Measurements from ENCODE around the gene ARFGAP2. TPM values are rescaled to one million over a fixed set of nuclear protein-coding genes. Genes with fewer than 3 reads are reported as not detected.

Gene ARFGAP2
- 100 to 1,000 TPM in 2 of 3 donors, 10 to 100 TPM in 1; 83.7 to 107 (median 106) TPM for total RNA-seq
- long read RNA-seq, donor 1, transcript ARFGAP2-205 (16 exons, 2,976 nt), result major isoform, 67 of 160 reads
- long read RNA-seq, donor 1, partial matches to known transcripts, result 14 of 160 reads
- long read RNA-seq, donor 1, other reads (novel, unspliced or antisense), result 78 of 160 reads
- long read RNA-seq, donor 2, transcript ARFGAP2-205 (16 exons, 2,976 nt), result major isoform, 27 of 52 reads
- long read RNA-seq, donor 2, partial matches to known transcripts, result 6 of 52 reads
- long read RNA-seq, donor 2, other reads (novel, unspliced or antisense), result 17 of 52 reads

GRCh38 chr11:47176328-47177228, at the start of gene ARFGAP2:
ARFGAP2 (minus strand) TSS chr11:47176879; CDS start chr11:47176853, 26 bp downstream.
- TF ChIP-seq, protein P1, sequence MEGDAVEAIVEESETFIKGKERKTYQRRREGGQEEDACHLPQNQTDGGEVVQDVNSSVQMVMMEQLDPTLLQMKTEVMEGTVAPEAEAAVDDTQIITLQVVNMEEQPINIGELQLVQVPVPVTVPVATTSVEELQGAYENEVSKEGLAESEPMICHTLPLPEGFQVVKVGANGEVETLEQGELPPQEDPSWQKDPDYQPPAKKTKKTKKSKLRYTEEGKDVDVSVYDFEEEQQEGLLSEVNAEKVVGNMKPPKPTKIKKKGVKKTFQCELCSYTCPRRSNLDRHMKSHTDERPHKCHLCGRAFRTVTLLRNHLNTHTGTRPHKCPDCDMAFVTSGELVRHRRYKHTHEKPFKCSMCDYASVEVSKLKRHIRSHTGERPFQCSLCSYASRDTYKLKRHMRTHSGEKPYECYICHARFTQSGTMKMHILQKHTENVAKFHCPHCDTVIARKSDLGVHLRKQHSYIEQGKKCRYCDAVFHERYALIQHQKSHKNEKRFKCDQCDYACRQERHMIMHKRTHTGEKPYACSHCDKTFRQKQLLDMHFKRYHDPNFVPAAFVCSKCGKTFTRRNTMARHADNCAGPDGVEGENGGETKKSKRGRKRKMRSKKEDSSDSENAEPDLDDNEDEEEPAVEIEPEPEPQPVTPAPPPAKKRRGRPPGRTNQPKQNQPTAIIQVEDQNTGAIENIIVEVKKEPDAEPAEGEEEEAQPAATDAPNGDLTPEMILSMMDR (IDR thresholded peaks at IDR 0.05), result no peak
- ATAC-seq, result peak; percentile 96
- peak; percentile 97 to 98 (median 98) for DNase-seq
- no peaks in the 10 kb centered on the region for H3K36me3 ChIP-seq (ENCODE audit: low read depth)
- peak within 1 kb of the TSS; percentile 99 for H3K4me3 ChIP-seq
- H3K4me1 ChIP-seq (ENCODE audit: low read depth), result peaks cover 19% of the 10 kb centered on the region
- intact Hi-C loops (cut with DNase I, micrococcal nuclease), result loop anchor here (5.0 to 10.0 kb wide), 2 partner anchors 86 to 178 kb away; partner anchors contain the start of gene MYBPC3 (in 1 of the 2)
- H3K9me3 ChIP-seq, result no peaks in the 10 kb centered on the region

DNA sequence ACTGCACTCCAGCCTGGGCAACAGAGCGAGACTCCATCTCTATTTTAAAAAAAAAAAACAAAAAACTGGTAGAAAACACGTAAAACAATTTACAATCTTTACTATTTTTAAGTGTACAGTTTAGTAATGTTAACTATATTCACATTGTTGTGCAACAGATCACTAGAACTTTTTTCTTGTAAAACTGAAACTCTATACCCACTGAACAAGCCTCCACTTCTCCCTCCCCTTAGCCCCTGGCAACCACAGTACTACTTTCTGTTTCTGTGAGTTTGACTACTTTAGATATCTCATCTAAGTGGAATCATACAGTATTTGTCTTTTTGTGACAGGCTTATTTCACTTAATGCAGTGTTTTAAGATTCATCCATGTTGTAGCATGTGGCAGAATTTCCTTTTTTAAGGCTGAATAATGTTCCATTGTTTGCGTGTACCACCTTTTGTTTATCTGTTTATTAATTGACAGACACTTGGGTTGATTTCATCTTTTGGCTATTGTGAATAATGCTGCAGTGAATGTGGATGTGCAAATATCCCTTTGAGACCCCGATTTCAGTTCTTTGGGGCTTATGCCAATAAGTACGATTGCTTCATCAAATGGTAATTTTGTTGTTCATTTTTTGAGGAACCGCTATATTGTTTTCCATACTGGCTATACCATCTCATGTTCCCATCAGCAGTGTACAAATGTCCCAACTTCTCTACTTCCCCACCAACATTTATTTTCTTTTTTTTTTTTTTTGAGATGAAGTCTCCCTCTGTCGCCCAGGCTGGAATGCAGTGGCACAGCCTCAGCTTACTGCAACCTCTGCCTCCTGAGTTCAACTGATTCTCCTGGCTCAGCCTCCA, 49.1 kb upstream of the ARFGAP2 start:
- intact Hi-C loops (cut with DNase I, micrococcal nuclease), result no loop called here
- ATAC-seq, result peak; percentile 29
- DNase-seq, result no peak
- Histone ChIP-seq H3K36me3 (ENCODE audit: low read depth) (no peaks in the 10 kb centered on the region), H3K4me1 (ENCODE audit: low read depth) (no peaks in the 10 kb centered on the region), H3K9me3 (no peaks in the 10 kb centered on the region), H3K4me3 (no peak overlapping the region)
- TF ChIP-seq, protein P1 (IDR thresholded peaks at IDR 0.05), result no peak

GRCh38 chr11:47222696-47223095, 46.0 kb upstream of the ARFGAP2 start:
- DNase-seq (no peak), ATAC-seq (no peak)
- intact Hi-C loops (cut with DNase I, micrococcal nuclease), result no loop called here
- Histone ChIP-seq H3K4me3 (no peak overlapping the region), H3K4me1 (ENCODE audit: low read depth) (no peaks in the 10 kb centered on the region), H3K9me3 (no peaks in the 10 kb centered on the region), H3K36me3 (ENCODE audit: low read depth) (no peaks in the 10 kb centered on the region)
- TF ChIP-seq, protein P1 (IDR thresholded peaks at IDR 0.05), result no peak

DNA sequence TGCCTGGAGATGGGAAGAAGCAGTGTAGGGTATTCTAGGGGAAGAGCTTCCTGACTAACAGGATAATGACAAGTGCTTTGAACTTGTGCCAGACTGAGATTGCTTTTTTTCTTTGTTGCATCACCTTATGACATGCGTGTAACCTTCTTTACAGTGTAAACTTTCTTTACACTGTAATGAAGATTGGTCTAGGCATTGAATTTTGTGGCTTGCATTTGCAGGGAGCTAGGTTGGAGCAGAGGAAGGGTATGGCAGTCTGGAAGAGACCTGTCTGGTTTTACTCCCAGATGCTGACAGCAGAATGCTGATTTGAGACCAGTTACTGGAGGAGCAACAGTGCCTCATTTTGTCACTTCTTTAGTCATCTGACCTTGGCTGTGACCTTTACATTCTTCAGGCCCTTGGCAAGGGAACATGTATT, 43.7 kb upstream of the ARFGAP2 start:
- no peaks in the 10 kb centered on the region for H3K9me3 ChIP-seq
- DNase-seq, result no peak
- H3K4me1 ChIP-seq (ENCODE audit: low read depth), result peaks cover 17% of the 10 kb centered on the region
- TF ChIP-seq, protein P1 (IDR thresholded peaks at IDR 0.05), result no peak
- peak; percentile 29 for ATAC-seq
- intact Hi-C loops (cut with DNase I, micrococcal nuclease), result no loop called here
- no peaks in the 10 kb centered on the region for H3K36me3 ChIP-seq (ENCODE audit: low read depth)
- no peak overlapping the region for H3K4me3 ChIP-seq

All from mucosa of descending colon (tissue), 3 donors.